GM12878 (cell line): Measurements from ENCODE around the gene METTL21C. TPM values are rescaled to one million over a fixed set of nuclear protein-coding genes. Genes with fewer than 3 reads are reported as not detected.

Experiments
- ATAC-seq: fragments of 200-7000 bp; cut with Tn5 transposase; 3 replicates; pipeline ENCODE4 v1.9.1; 2020; ENCODE audit warnings: mild to moderate bottlenecking, moderate library complexity
- BruUV-seq: library from RNA; stranded (reverse); fragments of 400-500 nt; replicated peaks from 2 replicates; lab custom pipeline; 2021; lab: Mats Ljungman, UMichigan
- CTCF ChIA-PET: fragments of 300-600 bp; sonication (Branson Sonifier 250); formaldehyde crosslinking; extraction: SDS; loops from one replicate; lab custom pipeline; 2021; ENCODE audit warnings: inconsistent platforms; lab: Yijun Ruan, JAX
- POLR2A ChIA-PET: fragments of 350-600 bp; formaldehyde crosslinking; extraction: SDS; loops from one replicate; lab custom pipeline; 2021; ENCODE audit warnings: inconsistent platforms; lab: Charles Lee
- RAD21 ChIA-PET: fragments of 300-600 bp; sonication (Branson Sonifier 250); formaldehyde crosslinking; loops from one replicate; lab custom pipeline; 2023; ENCODE audit warnings: antibody characterized with exemption; ENCODE audit not compliant: unreplicated experiment; lab: Charles Lee
- SMC1A ChIA-PET: fragments of 300-600 bp; sonication (Branson Sonifier 250); formaldehyde crosslinking; loops from one replicate; lab custom pipeline; 2023; ENCODE audit not compliant: unreplicated experiment, uncharacterized antibody; lab: Charles Lee
- DNase-seq: peaks from one replicate; pipeline ENCODE4 v3.0.0-alpha.2; 2011; ENCODE audit warnings: low read depth, low spot score
- FAIRE-seq: peaks from 3 replicates; lab custom pipeline; 2011; peaks lifted over from hg19 to GRCh38; lab: Jason Lieb, UNC
- H2AFZ ChIP-seq: 2 replicates; pipeline ENCODE4 v1.6.0; 2011; ENCODE audit warnings: low read depth, low read length, control low read depth; ENCODE audit not compliant: control insufficient read depth
- H3K27ac ChIP-seq: 2 replicates; pipeline ENCODE4 v1.5.1; 2011; ENCODE audit warnings: control low read depth; ENCODE audit not compliant: control insufficient read depth, insufficient read depth
- H3K27me3 ChIP-seq, 2 experiments: replicated peaks in 1 of 2; 2 replicates each; pipeline versions ENCODE4 v1.6.0 to v1.6.1; 2011; ENCODE audit warnings: low read length in 1 of 2; ENCODE audit not compliant: control insufficient read depth in 2 of 2, insufficient read depth in 2 of 2
- H3K36me3 ChIP-seq, 2 experiments: 2 replicates each; pipeline ENCODE4 v1.5.1; 2011; ENCODE audit warnings: low read length in 1 of 2; ENCODE audit not compliant: control insufficient read depth in 2 of 2, insufficient read depth in 2 of 2
- H3K4me1 ChIP-seq: 2 replicates; pipeline ENCODE4 v1.6.1; 2011; ENCODE audit warnings: mild to moderate bottlenecking, low read length, moderate library complexity, mixed read lengths; ENCODE audit not compliant: control insufficient read depth, insufficient read depth
- H3K4me2 ChIP-seq: 2 replicates; pipeline ENCODE4 v1.6.0; 2011; ENCODE audit warnings: control low read depth; ENCODE audit not compliant: control insufficient read depth, insufficient read depth
- H3K4me3 ChIP-seq: fragments of 200-600 bp; sonication (generic); 2 replicates; pipeline ENCODE4 v1.5.1; 2016
- H3K79me2 ChIP-seq: 2 replicates; pipeline ENCODE4 v1.6.0; 2011; ENCODE audit warnings: low read length; ENCODE audit not compliant: control insufficient read depth, insufficient read depth
- H3K9ac ChIP-seq: 2 replicates; pipeline ENCODE4 v1.8.0; 2011; ENCODE audit warnings: low read length, control low read depth, mixed read lengths; ENCODE audit not compliant: control insufficient read depth, insufficient read depth
- H3K9me3 ChIP-seq: replicated peaks from 3 replicates; pipeline ENCODE4 v1.5.1; 2011; ENCODE audit warnings: mild to moderate bottlenecking, low read length; ENCODE audit not compliant: control insufficient read depth, insufficient read depth
- H4K20me1 ChIP-seq: 2 replicates; pipeline ENCODE4 v1.6.0; 2011; ENCODE audit not compliant: control insufficient read depth, insufficient read depth
- ATF2 ChIP-seq: IDR thresholded peaks from 2 replicates; pipeline ENCODE4 v1.6.1; 2012; ENCODE audit warnings: low read length, inconsistent platforms
- CHD4 ChIP-seq: fragments of 200-600 bp; sonication (generic); IDR thresholded peaks from 2 replicates; pipeline ENCODE4 v1.6.1; 2016; ENCODE audit warnings: mild to moderate bottlenecking
- MTA3 ChIP-seq: IDR thresholded peaks from 2 replicates; pipeline ENCODE4 v1.6.1; 2012; ENCODE audit warnings: low read length, inconsistent platforms, borderline replicate concordance
- NR2F1 ChIP-seq: fragments of 450-650 bp; conservative IDR thresholded peaks from 2 replicates; pipeline ENCODE4 v1.6.1; 2017; ENCODE audit warnings: mild to moderate bottlenecking
- RBBP5 ChIP-seq: fragments of 200-600 bp; sonication (generic); conservative IDR thresholded peaks from 2 replicates; pipeline ENCODE4 v1.6.1; 2016
- SMAD1 ChIP-seq: fragments of 450-650 bp; IDR thresholded peaks from 2 replicates; pipeline ENCODE4 v1.6.1; 2018; ENCODE audit warnings: mild to moderate bottlenecking, low read depth; ENCODE audit not compliant: partially characterized antibody
- SPI1 ChIP-seq: IDR thresholded peaks from 2 replicates; pipeline ENCODE4 v1.6.1; 2011; ENCODE audit warnings: low read depth, mild to moderate bottlenecking, low read length, moderate library complexity, borderline replicate concordance; ENCODE audit not compliant: insufficient read depth
- USF2 ChIP-seq: IDR thresholded peaks from 2 replicates; pipeline ENCODE4 v1.6.1; 2011; ENCODE audit warnings: low read depth, low read length, improper control_type of control experiment, borderline replicate concordance
- ZBTB4 ChIP-seq: fragments of 450-650 bp; formaldehyde crosslinking; IDR thresholded peaks from 2 replicates; pipeline ENCODE4 v1.4.0; 2022; ENCODE audit warnings: mild to moderate bottlenecking, moderate library complexity
- WGBS: methylation state at CpG from one replicate; pipeline ENCODE4 v1.1.6; 2016; ENCODE audit warnings: low lambda C conversion rate; ENCODE audit not compliant: insufficient replicate concordance, insufficient coverage; ENCODE audit errors: missing lambda C conversion rate; 5-methylcytosine and 5-hydroxymethylcytosine counted together
- in situ Hi-C: fragments of 300-500 bp; cut with MboI; formaldehyde crosslinking; loops from 9 replicates; pipeline ENCODE4 v1.14.3; 2018; ENCODE audit warnings: mixed read lengths
- intact Hi-C: fragments of 100-400 bp; cut with micrococcal nuclease; formaldehyde crosslinking; loops from one replicate; pipeline ENCODE4 v1.14.2; 2022; ENCODE audit not compliant: unreplicated experiment
- polyA plus RNA-seq, 11 experiments: library from polyadenylated mRNA; depleted of rRNA in 4 of 11; unstranded in 6 of 11; stranded (reverse) in 5 of 11; fragments of >200 nt; fragmentation: Nextera tagmentation in 4 of 11; fragmentation: Illumina TruSeq in 1 of 11; extraction: Ambion mirVana in 4 of 11; extraction: Trizol in 1 of 11; gene quantifications; 1 replicate in 1 of 11; 2 replicates in 10 of 11; pipeline versions ENCODE4 v1.2.1 to v1.2.3, GENCODE V29; 2011 to 2016; ENCODE audit warnings: inconsistent platforms in 2 of 11, missing spikeins in 2 of 11, low read depth in 1 of 11
- total RNA-seq, 4 experiments: library from RNA; depleted of rRNA in 3 of 4; stranded (reverse); fragments of >200 nt in 3 of 4; fragmentation: Illumina TruSeq in 1 of 4; extraction: Trizol in 1 of 4; gene quantifications; 2 replicates each; pipeline versions ENCODE4 v1.2.1 to v1.2.3, GENCODE V29; 2013 to 2021
- TF ChIP-seq, protein P1 (sequence below): IDR thresholded peaks from 2 replicates; pipeline ENCODE4 v1.6.1; 2011; ENCODE audit warnings: borderline replicate concordance, low read depth, mild to moderate bottlenecking, moderate library complexity, mixed read lengths, low read length; ENCODE audit not compliant: insufficient read depth; ENCODE audit errors: extremely low read length

METTL21C gene
- total and polyA plus RNA-seq, 10 of the 15 experiments (the other 5 are each of a cell fraction or from before 2014, with no cell fraction given), result 0.13 TPM; not detected in 9

GRCh38 chr13:102650444-102650843 is 44.4 kb downstream of the METTL21C start:
- intact Hi-C loops, result loop anchor here (5.0 kb wide), 1 partner anchor 197 kb away; the partner anchor contains the start of gene ERCC5
- no peak for FAIRE-seq
- no peak for ATAC-seq
- H3K27ac ChIP-seq, result no peak overlapping the region
- H3K79me2 ChIP-seq, result no peaks in the 10 kb centered on the region
- in situ Hi-C loops, result no loop called here
- CTCF ChIA-PET, result interaction anchor here (0.6 kb wide), 1 partner anchor 74 kb away, joined by 3 read pairs; no protein-coding TSS in a partner anchor
- no peak overlapping the region for H2AFZ ChIP-seq
- no peaks in the 10 kb centered on the region for H3K4me1 ChIP-seq
- SMC1A ChIA-PET, result interaction anchor here (1.2 to 2.3 kb wide), 4 partner anchors 10 to 59 kb away, joined by 3 to 6 read pairs (median 4); no protein-coding TSS in a partner anchor
- no TSS peak for BruUV-seq
- H3K4me3 ChIP-seq, result no peak overlapping the region
- no peak overlapping the region for H3K4me2 ChIP-seq
- POLR2A ChIA-PET, result interaction anchor here (0.9 kb wide), 1 partner anchor 52 kb away, joined by 3 read pairs; no protein-coding TSS in a partner anchor
- RAD21 ChIA-PET, result interaction anchor here (0.9 kb wide), 1 partner anchor 24 kb away, joined by 3 read pairs; no protein-coding TSS in a partner anchor
- no peak for TF ChIP-seq SMAD1
- TF ChIP-seq MTA3, result no peak
- no peak for TF ChIP-seq CHD4
- no peaks in the 10 kb centered on the region for H3K27me3 ChIP-seq
- WGBS, result 95% methylated on average over 3 of the region's 3 CpGs
- no peak for DNase-seq
- H4K20me1 ChIP-seq, result no peaks in the 10 kb centered on the region
- H3K9me3 ChIP-seq, result no peaks in the 10 kb centered on the region
- no peak overlapping the region for H3K9ac ChIP-seq
- H3K36me3 ChIP-seq, result peaks cover 4 to 39% of the 10 kb centered on the region in 2 experiments

- Histone ChIP-seq H3K4me1 (no peaks in the 10 kb centered on the region), H3K79me2 (no peaks in the 10 kb centered on the region), H3K4me2 (no peak overlapping the region), H3K9ac (no peak overlapping the region), H2AFZ (no peak overlapping the region), H3K27me3 (no peaks in the 10 kb centered on the region), H4K20me1 (no peaks in the 10 kb centered on the region), H3K27ac (no peak overlapping the region), H3K36me3 (peaks cover 2 to 47% of the 10 kb centered on the region in 2 experiments), H3K9me3 (no peaks in the 10 kb centered on the region), H3K4me3 (no peak overlapping the region)
- RAD21 ChIA-PET, result no interaction called here
- ATAC-seq, result no peak
- BruUV-seq, result no TSS peak
- WGBS, result 95% methylated on average over 3 of the region's 3 CpGs
- CTCF ChIA-PET, result no interaction called here
- SMC1A ChIA-PET, result no interaction called here
- POLR2A ChIA-PET, result no interaction called here
- DNase-seq, result no peak
- no peak for FAIRE-seq
- intact Hi-C loops, result no loop called here
- in situ Hi-C loops, result no loop called here
- no peak for TF ChIP-seq USF2
- TF ChIP-seq RBBP5, result no peak
- no peak for TF ChIP-seq ZBTB4 (CRISPR knock-in tag)
- TF ChIP-seq, protein P1, sequence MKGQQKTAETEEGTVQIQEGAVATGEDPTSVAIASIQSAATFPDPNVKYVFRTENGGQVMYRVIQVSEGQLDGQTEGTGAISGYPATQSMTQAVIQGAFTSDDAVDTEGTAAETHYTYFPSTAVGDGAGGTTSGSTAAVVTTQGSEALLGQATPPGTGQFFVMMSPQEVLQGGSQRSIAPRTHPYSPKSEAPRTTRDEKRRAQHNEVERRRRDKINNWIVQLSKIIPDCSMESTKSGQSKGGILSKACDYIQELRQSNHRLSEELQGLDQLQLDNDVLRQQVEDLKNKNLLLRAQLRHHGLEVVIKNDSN, result no peak
- TF ChIP-seq NR2F1, result no peak
- no peak for TF ChIP-seq ATF2
- no peak for TF ChIP-seq SPI1
These were observed 46.8 kb downstream of the METTL21C start for GRCh38 chr13:102648046-102648445.
